ENCODE data around the gene RAB1B. TPM values are rescaled to one million over a fixed set of nuclear protein-coding genes. Genes with fewer than 3 reads are reported as not detected.

RAB1B gene
- total RNA-seq, 1 experiment from 2014 or later, result 148 TPM

GRCh38 chr11:66272596-66272995, 4.2 kb downstream of the RAB1B start:
- DNase-seq (ENCODE audit: low read depth, low spot score) (no peak), ATAC-seq (no peak)
- H3K9me2 ChIP-seq (ENCODE audit: insufficient read depth), result no peaks in the 10 kb centered on the region
- H3K4me3 ChIP-seq (replicated peaks in 1 of 2; ENCODE audit: low read depth in 1 of 2, low read length in 2 of 2), result no peak overlapping the region
- H3K9me3 ChIP-seq (ENCODE audit: control insufficient read depth in 1 of 2, insufficient read depth in 1 of 2, low read depth in 1 of 2, low read length in 2 of 2), result no peaks in the 10 kb centered on the region
- CTCF ChIA-PET, result interaction anchor here (0.7 to 1.0 kb wide), 2 partner anchors 10 kb away, joined by 3 read pairs; no protein-coding TSS in a partner anchor
- no peak for TF ChIP-seq ELF1 (IDR thresholded peaks at IDR 0.05; ENCODE audit: borderline replicate concordance, low read depth)
- no peak for TF ChIP-seq RAD21 (IDR thresholded peaks at IDR 0.05; ENCODE audit: low read depth)
- no peak for TF ChIP-seq ATF3 (IDR thresholded peaks at IDR 0.05)
- no peak for TF ChIP-seq TCF7L2 (IDR thresholded peaks at IDR 0.05; ENCODE audit: borderline replicate concordance, extremely low read depth, insufficient read depth, insufficient read length)
- TF ChIP-seq YY1 (IDR thresholded peaks at IDR 0.05; ENCODE audit: extremely low read depth, insufficient replicate concordance, low read depth, low read length), result no peak
- TF ChIP-seq ZBTB33 (IDR thresholded peaks at IDR 0.05; ENCODE audit: extremely low read depth, insufficient replicate concordance, low read length), result no peak
- no peak for TF ChIP-seq FOSL1 (IDR thresholded peaks at IDR 0.05; ENCODE audit: low read depth)
- TF ChIP-seq CBX3 (IDR thresholded peaks at IDR 0.05; ENCODE audit: low read depth), result no peak
- TF ChIP-seq ZFX (IDR thresholded peaks at IDR 0.05), result no peak
- no peak for TF ChIP-seq SRF (IDR thresholded peaks at IDR 0.05; ENCODE audit: low read depth)
- TF ChIP-seq CEBPB (IDR thresholded peaks at IDR 0.05; ENCODE audit: low read depth), result no peak
- no peak for TF ChIP-seq ZNF274 (IDR thresholded peaks at IDR 0.05; ENCODE audit: low read depth, low read length)
- no peaks in the 10 kb centered on the region for H4K20me1 ChIP-seq (ENCODE audit: insufficient read depth)
- peaks cover 31% of the 10 kb centered on the region for H3K79me2 ChIP-seq (ENCODE audit: insufficient read depth, low read length)
- no peak overlapping the region for H3K9ac ChIP-seq (ENCODE audit: low read length)
- no peak overlapping the region for H2AFZ ChIP-seq (ENCODE audit: low read depth, low read length, poor library complexity, severe bottlenecking)
- POLR2A ChIA-PET, result no interaction called here
- peaks cover 6 to 15% of the 10 kb centered on the region in 2 experiments for H3K4me1 ChIP-seq (ENCODE audit: control insufficient read depth in 1 of 2, insufficient read depth in 2 of 2, low read length in 2 of 2)
- no peaks in the 10 kb centered on the region for H3K27me3 ChIP-seq (ENCODE audit: insufficient read depth, low read length)
- RAD21 ChIA-PET (ENCODE audit: low non-redundant PET in 1 of 2, low total read pairs in 2 of 2, uncharacterized antibody in 2 of 2, unreplicated experiment in 2 of 2), result no interaction called here
- no peak overlapping the region for H3K4me2 ChIP-seq (ENCODE audit: low read length)
- BruUV-seq (replicated peaks), result no TSS peak
- intact Hi-C loops (cut with micrococcal nuclease), result no loop called here
- peaks cover 18 to 20% of the 10 kb centered on the region in 2 experiments; a peak in 3 of 4 replicates for H3K36me3 ChIP-seq (ENCODE audit: control insufficient read depth in 1 of 2, insufficient read depth in 2 of 2, low read length in 2 of 2)
- no peak overlapping the region for H3K27ac ChIP-seq (ENCODE audit: low read depth, low read length)
